VCaP (cell line): ENCODE data around the gene TXNRD2.

ENCODE experiments used
- H3K27ac ChIP-seq: fragments of 450-650 bp; 2 replicates; pipeline ENCODE4 v1.5.1; 2017
- TF ChIP-seq, protein P1 (sequence below): fragments of 450-650 bp; conservative IDR thresholded peaks from 2 replicates; pipeline ENCODE4 v1.5.1; 2017; ENCODE audit warnings: mild to moderate bottlenecking, moderate library complexity

Gene TXNRD2

GRCh38 chr22:19983741-19984140 is 42.1 kb upstream of the TXNRD2 start:
- TF ChIP-seq, protein P1, sequence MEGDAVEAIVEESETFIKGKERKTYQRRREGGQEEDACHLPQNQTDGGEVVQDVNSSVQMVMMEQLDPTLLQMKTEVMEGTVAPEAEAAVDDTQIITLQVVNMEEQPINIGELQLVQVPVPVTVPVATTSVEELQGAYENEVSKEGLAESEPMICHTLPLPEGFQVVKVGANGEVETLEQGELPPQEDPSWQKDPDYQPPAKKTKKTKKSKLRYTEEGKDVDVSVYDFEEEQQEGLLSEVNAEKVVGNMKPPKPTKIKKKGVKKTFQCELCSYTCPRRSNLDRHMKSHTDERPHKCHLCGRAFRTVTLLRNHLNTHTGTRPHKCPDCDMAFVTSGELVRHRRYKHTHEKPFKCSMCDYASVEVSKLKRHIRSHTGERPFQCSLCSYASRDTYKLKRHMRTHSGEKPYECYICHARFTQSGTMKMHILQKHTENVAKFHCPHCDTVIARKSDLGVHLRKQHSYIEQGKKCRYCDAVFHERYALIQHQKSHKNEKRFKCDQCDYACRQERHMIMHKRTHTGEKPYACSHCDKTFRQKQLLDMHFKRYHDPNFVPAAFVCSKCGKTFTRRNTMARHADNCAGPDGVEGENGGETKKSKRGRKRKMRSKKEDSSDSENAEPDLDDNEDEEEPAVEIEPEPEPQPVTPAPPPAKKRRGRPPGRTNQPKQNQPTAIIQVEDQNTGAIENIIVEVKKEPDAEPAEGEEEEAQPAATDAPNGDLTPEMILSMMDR = no peak
- H3K27ac ChIP-seq = peak overlapping the region; percentile 95; the same call in 1 of the 2 replicates

GRCh38 chr22:19982991-19983578 is 41.5 kb upstream of the TXNRD2 start:
- TF ChIP-seq, protein P1 = no peak
- peak overlapping the region; percentile 95; the same call in 1 of the 2 replicates for H3K27ac ChIP-seq

DNA sequence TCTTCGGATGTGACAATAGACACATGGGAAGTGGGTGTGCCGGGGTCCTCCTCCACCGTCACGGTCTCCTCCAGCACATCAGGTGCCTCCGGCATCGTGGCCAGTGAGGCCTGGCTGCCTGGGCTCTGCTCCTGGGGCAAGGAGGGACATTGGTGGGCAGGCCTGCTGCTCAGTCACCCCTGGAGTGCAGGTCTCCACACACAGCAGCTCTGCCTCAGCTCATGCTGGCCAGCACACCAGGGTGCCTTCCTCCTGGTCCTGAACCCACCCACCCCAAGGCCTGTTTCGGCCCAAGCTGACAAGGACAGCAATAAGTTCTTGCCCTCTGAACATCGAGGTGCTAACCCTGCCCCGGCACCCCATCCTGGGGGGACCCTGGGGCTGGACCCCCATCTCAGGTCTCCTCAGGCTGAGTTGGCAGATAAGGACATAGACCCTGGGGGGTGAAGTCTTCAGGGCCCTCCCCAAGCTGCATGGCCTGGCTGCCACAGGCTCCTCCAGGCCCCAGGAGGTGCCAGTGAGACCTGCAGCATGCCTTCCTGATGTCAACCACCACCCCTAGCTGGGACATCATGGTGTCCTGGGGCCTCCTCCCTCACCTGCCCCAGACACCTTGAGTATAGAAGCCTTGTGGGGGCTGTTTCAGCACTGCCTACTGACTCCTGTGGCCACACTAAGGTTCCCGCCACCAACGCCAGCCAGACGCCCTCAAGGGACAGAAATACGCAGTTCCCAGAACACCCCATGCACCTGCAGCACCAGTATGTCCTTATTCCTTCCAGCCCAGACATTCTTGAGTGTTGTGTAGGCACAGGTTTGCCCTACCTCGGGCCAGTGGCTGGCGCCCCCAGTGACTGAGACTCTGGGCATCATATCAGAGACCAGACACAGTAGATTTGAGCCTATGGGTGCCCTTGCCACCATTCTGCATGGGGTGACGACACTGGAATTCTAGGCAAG is 40.6 kb upstream of the TXNRD2 start:
- peak overlapping the region; percentile 95; the same call in 1 of the 2 replicates for H3K27ac ChIP-seq
- TF ChIP-seq, protein P1 = no peak

DNA sequence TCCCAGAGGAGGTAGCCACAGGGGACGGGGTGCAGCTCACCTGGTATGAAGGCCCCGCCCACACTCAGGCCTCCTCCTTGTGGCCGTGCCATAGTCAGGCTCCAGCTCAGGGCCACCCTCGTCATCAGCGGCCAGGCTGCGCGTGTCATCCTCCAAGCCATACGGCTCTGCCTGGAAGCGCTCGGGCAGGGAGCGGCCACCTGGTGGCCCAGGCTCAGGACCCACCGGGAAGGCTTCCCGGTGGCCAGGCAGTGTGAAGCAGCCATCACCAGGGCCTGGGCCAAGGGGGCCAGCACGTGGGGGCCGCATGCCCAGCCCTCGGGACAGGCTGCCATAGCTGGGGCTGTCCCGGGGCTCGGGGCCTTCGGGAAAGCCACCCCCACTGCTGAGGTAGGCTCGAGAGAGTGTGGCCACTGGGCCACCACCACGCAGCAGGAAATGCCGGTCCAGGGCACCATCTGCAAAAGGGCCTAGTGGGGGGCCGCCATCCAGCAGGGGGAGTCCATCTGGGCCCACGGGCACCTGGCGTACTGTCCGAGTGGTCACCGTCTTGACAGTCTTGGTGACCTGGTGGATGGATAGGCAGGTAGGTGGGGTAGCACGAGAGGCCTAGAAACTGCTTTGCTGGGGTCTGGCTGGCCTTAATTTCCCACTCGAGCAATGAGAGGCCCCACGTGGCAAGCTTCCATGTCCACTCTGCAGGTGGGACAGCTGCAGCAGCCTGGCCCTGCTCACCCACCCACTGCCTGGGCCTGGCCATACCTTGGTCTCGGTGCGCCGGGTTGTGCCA is 39.7 kb upstream of the TXNRD2 start:
- TF ChIP-seq, protein P1 = no peak
- H3K27ac ChIP-seq = no peak overlapping the region

- H3K27ac ChIP-seq = no peak overlapping the region
- TF ChIP-seq, protein P1 = no peak
These were observed 39.1 kb upstream of the TXNRD2 start for GRCh38 chr22:19980766-19981165.

- TF ChIP-seq, protein P1 = no peak
- no peak overlapping the region for H3K27ac ChIP-seq
These were observed 38.3 kb upstream of the TXNRD2 start for GRCh38 chr22:19979712-19980493.
